ENCODE data around the gene CDH23. TPM values are rescaled to one million over a fixed set of nuclear protein-coding genes. Genes with fewer than 3 reads are reported as not detected.

The CDH23 gene
- total and polyA plus RNA-seq, 9 of the 15 experiments (the other 6 are each of a cell fraction or from before 2014, with no cell fraction given), result 0.18 to 1.2 (median 0.47) TPM

GRCh38 chr10:71598621-71599055, 201.9 kb downstream of the CDH23 start:
- CTCF ChIA-PET (ENCODE audit: low intra/inter-chr PET ratio), result no interaction called here

GRCh38 chr10:71599518-71599917, 202.8 kb downstream of the CDH23 start:
- Histone ChIP-seq H3K9me3 (replicated peaks; ENCODE audit: control insufficient read depth, insufficient read depth, low read depth, low read length) (no peaks in the 10 kb centered on the region), H4K20me1 (replicated peaks; ENCODE audit: control insufficient read depth, insufficient read depth, low read length) (no peaks in the 10 kb centered on the region), H3K4me1 (replicated peaks in 1 of 2; ENCODE audit: control insufficient read depth in 2 of 2, insufficient read depth in 2 of 2, low read length in 2 of 2) (peaks cover 7 to 35% of the 10 kb centered on the region in 2 experiments), H3K79me2 (ENCODE audit: control insufficient read depth, insufficient read depth, low read length) (no peaks in the 10 kb centered on the region), H3K4me2 (ENCODE audit: insufficient read depth, low read length) (no peak overlapping the region), H3K36me3 (ENCODE audit: control insufficient read depth, insufficient read depth, low read length) (no peaks in the 10 kb centered on the region), H3K9ac (ENCODE audit: insufficient read depth in 1 of 2, low read depth in 2 of 2, low read length in 2 of 2) (no peak overlapping the region; a peak in 1 of 4 replicates), H3K27ac (ENCODE audit: extremely low read depth, low read depth, low read length) (no peak overlapping the region), H3K4me3 (no peak overlapping the region), H3K9me1 (ENCODE audit: control insufficient read depth, insufficient read depth, low read length) (no peaks in the 10 kb centered on the region), H3K27me3 (ENCODE audit: control insufficient read depth in 2 of 2, insufficient read depth in 2 of 2, low read length in 2 of 2) (no peaks in the 10 kb centered on the region), H2AFZ (ENCODE audit: low read depth, low read length) (no peak overlapping the region)
- no peak for DNase-seq (ENCODE audit: extremely low read depth in 1 of 4, low spot score in 3 of 4)
- in situ Hi-C loops (cut with MboI), result no loop called here
- FAIRE-seq, result no peak
- 45% methylated on average over 2 of the region's 2 CpGs for WGBS (ENCODE audit: insufficient coverage, low coverage, missing lambda C conversion rate)
- no TSS peak for BruUV-seq (replicated peaks)
- intact Hi-C loops (cut with micrococcal nuclease), result no loop called here
- ChIA-PET POLR2A (interaction anchor here (0.5 to 0.6 kb wide), 2 partner anchors 60 to 206 kb away, joined by 3 read pairs; no protein-coding TSS in a partner anchor), CTCF (ENCODE audit: low intra/inter-chr PET ratio) (interaction anchor here (0.6 kb wide), 1 partner anchor 189 kb away, joined by 4 read pairs; no protein-coding TSS in a partner anchor)
- TF ChIP-seq KLF6 (CRISPR knock-in tag; IDR thresholded peaks at IDR 0.05; ENCODE audit: borderline replicate concordance), result no peak
- TF ChIP-seq RBM25 (IDR thresholded peaks at IDR 0.05; ENCODE audit: low read depth, low read length, severe bottlenecking), result peak; percentile 27
- peak; percentile 27 for TF ChIP-seq ZFP36 (IDR thresholded peaks at IDR 0.05; ENCODE audit: low read depth, low read length, partially characterized antibody)
- no peak for TF ChIP-seq HMGN3 (IDR thresholded peaks at IDR 0.05; ENCODE audit: borderline replicate concordance, extremely low read depth, insufficient read length, low read depth, low read length)
- no peak for ATAC-seq

More at GRCh38 chr10:71598621-71599055, 201.9 kb downstream of the CDH23 start:
- DNase-seq (ENCODE audit: extremely low read depth in 1 of 4, low spot score in 3 of 4) (no peak), FAIRE-seq (no peak), ATAC-seq (no peak)
- TF ChIP-seq MAFF (IDR thresholded peaks at IDR 0.05; ENCODE audit: low read length) (0 out of 2 replicates have a peak, but pooled peaks have one; percentile 5), ZNF316 (IDR thresholded peaks at IDR 0.05) (peak; percentile 56), ATF4 (CRISPR knock-in tag; IDR thresholded peaks at IDR 0.05) (no peak), C11orf30 (IDR thresholded peaks at IDR 0.05; ENCODE audit: low read depth) (peak; percentile 60; the same call in 1 of the 2 replicates), POLR3A (IDR thresholded peaks at IDR 0.05; ENCODE audit: borderline replicate concordance, extremely low read depth, insufficient read depth, insufficient read length) (no peak)
- Histone ChIP-seq H3K36me3 (ENCODE audit: control insufficient read depth, insufficient read depth, low read length) (no peaks in the 10 kb centered on the region), H3K27me3 (ENCODE audit: control insufficient read depth in 2 of 2, insufficient read depth in 2 of 2, low read length in 2 of 2) (no peaks in the 10 kb centered on the region), H3K9ac (ENCODE audit: insufficient read depth in 1 of 2, low read depth in 2 of 2, low read length in 2 of 2) (no peak overlapping the region), H3K4me2 (ENCODE audit: insufficient read depth, low read length) (no peak overlapping the region), H4K20me1 (replicated peaks; ENCODE audit: control insufficient read depth, insufficient read depth, low read length) (no peaks in the 10 kb centered on the region), H3K79me2 (ENCODE audit: control insufficient read depth, insufficient read depth, low read length) (no peaks in the 10 kb centered on the region), H3K4me1 (replicated peaks in 1 of 2; ENCODE audit: control insufficient read depth in 2 of 2, insufficient read depth in 2 of 2, low read length in 2 of 2) (peaks cover 7 to 31% of the 10 kb centered on the region in 2 experiments), H2AFZ (ENCODE audit: low read depth, low read length) (peak overlapping the region; percentile 81; the same call in 1 of the 2 replicates), H3K27ac (ENCODE audit: extremely low read depth, low read depth, low read length) (no peak overlapping the region), H3K9me3 (replicated peaks; ENCODE audit: control insufficient read depth, insufficient read depth, low read depth, low read length) (no peaks in the 10 kb centered on the region), H3K9me1 (ENCODE audit: control insufficient read depth, insufficient read depth, low read length) (no peaks in the 10 kb centered on the region), H3K4me3 (no peak overlapping the region)
- in situ Hi-C loops (cut with MboI) (no loop called here), intact Hi-C loops (cut with micrococcal nuclease) (no loop called here)
- 63% methylated on average over 10 of the region's 10 CpGs for WGBS (ENCODE audit: insufficient coverage, low coverage, missing lambda C conversion rate)
- POLR2A ChIA-PET, result interaction anchor here (0.9 to 1.3 kb wide), 2 partner anchors 11 to 14 kb away, joined by 4 to 7 read pairs; no protein-coding TSS in a partner anchor
- no TSS peak for BruUV-seq (replicated peaks)
